K562 (cell line): ENCODE measurements around the gene MYCBP. TPM values are rescaled to one million over a fixed set of nuclear protein-coding genes. Genes with fewer than 3 reads are reported as not detected.

Experiments
- ATAC-seq: fragments of 200-7000 bp; cut with Tn5 transposase; 3 replicates; pipeline ENCODE4 v1.9.1; 2020; ENCODE audit warnings: moderate library complexity
- BruUV-seq: library from RNA; stranded (reverse); fragments of 400-500 nt; replicated peaks from 2 replicates; lab custom pipeline; 2021; lab: Mats Ljungman, UMichigan
- CTCF ChIA-PET: fragments of 300-600 bp; formaldehyde crosslinking; extraction: SDS; loops from one replicate; lab custom pipeline; 2021; ENCODE audit warnings: low intra/inter-chr PET ratio; lab: Yijun Ruan, JAX
- POLR2A ChIA-PET: fragments of 300-600, 350-650 bp; sonication (Branson Sonifier 250); formaldehyde crosslinking; extraction: SDS; loops from one replicate; lab custom pipeline; 2021; ENCODE audit warnings: antibody characterized with exemption, inconsistent platforms; lab: Yijun Ruan, JAX
- DNase-seq, 4 experiments: peaks; one replicate each; pipeline versions ENCODE4 v3.0.0 to v3.0.0-alpha.2; 2011 to 2018; ENCODE audit warnings: low spot score in 3 of 4, mixed read lengths in 3 of 4; ENCODE audit errors: extremely low read depth in 1 of 4
- FAIRE-seq: peaks from 2 replicates; lab custom pipeline; 2011; peaks lifted over from hg19 to GRCh38; lab: Jason Lieb, UNC
- H2AFZ ChIP-seq: 2 replicates; pipeline ENCODE4 v1.6.0; 2011; ENCODE audit warnings: low read depth, low read length, control low read depth, inconsistent platforms
- H3K27ac ChIP-seq: fragments of 200-600 bp; 3 replicates; pipeline ENCODE4 v1.8.0; 2011; ENCODE audit warnings: low read depth, mild to moderate bottlenecking, control low read depth, inconsistent platforms, low read length, moderate library complexity, mixed read lengths; ENCODE audit errors: extremely low read depth
- H3K27me3 ChIP-seq, 2 experiments: fragments of 300-600 bp in 1 of 2; 2 replicates in 1 of 2; 3 replicates in 1 of 2; pipeline versions ENCODE4 v1.6.0 to v1.8.0; 2011; ENCODE audit warnings: inconsistent platforms in 2 of 2, low read length in 2 of 2, mild to moderate bottlenecking in 1 of 2, mixed read lengths in 1 of 2, moderate library complexity in 1 of 2; ENCODE audit not compliant: control insufficient read depth in 2 of 2, insufficient read depth in 2 of 2
- H3K36me3 ChIP-seq: fragments of 300-600 bp; 3 replicates; pipeline ENCODE4 v1.8.0; 2011; ENCODE audit warnings: mild to moderate bottlenecking, low read length, inconsistent platforms; ENCODE audit not compliant: control insufficient read depth, insufficient read depth
- H3K4me1 ChIP-seq, 2 experiments: fragments of 200-600 bp in 1 of 2; replicated peaks in 1 of 2; 2 replicates in 1 of 2; 3 replicates in 1 of 2; pipeline versions ENCODE4 v1.5.1 to v1.8.0; 2011; ENCODE audit warnings: inconsistent platforms in 2 of 2, low read length in 2 of 2, mild to moderate bottlenecking in 1 of 2, mixed read lengths in 1 of 2, moderate library complexity in 1 of 2; ENCODE audit not compliant: control insufficient read depth in 2 of 2, insufficient read depth in 2 of 2
- H3K4me2 ChIP-seq: 2 replicates; pipeline ENCODE4 v1.6.1; 2011; ENCODE audit warnings: low read length, control low read depth, inconsistent platforms, mixed read lengths; ENCODE audit not compliant: insufficient read depth
- H3K4me3 ChIP-seq: fragments of 200-600 bp; sonication (generic), shearing (Covaris generic); 2 replicates; pipeline ENCODE4 v1.5.1; 2016; ENCODE audit warnings: control low read depth, inconsistent platforms
- H3K79me2 ChIP-seq: fragments of 200-600 bp; 3 replicates; pipeline ENCODE4 v1.8.0; 2011; ENCODE audit warnings: low read length, inconsistent platforms; ENCODE audit not compliant: control insufficient read depth, insufficient read depth
- H3K9ac ChIP-seq, 2 experiments: 2 replicates each; pipeline versions ENCODE4 v1.6.0 to v1.6.1; 2011; ENCODE audit warnings: low read depth in 2 of 2, low read length in 2 of 2, control low read depth in 1 of 2, inconsistent platforms in 1 of 2, mild to moderate bottlenecking in 1 of 2, mixed read lengths in 1 of 2; ENCODE audit not compliant: insufficient read depth in 1 of 2
- H3K9me1 ChIP-seq: one replicate; pipeline ENCODE4 v1.6.0; 2011; ENCODE audit warnings: inconsistent platforms, mild to moderate bottlenecking, low read length, moderate library complexity; ENCODE audit not compliant: control insufficient read depth, insufficient read depth
- H3K9me3 ChIP-seq: replicated peaks from 2 replicates; pipeline ENCODE4 v1.5.1; 2011; ENCODE audit warnings: low read depth, low read length, inconsistent platforms; ENCODE audit not compliant: control insufficient read depth, insufficient read depth
- H4K20me1 ChIP-seq: replicated peaks from 2 replicates; pipeline ENCODE4 v1.6.1; 2011; ENCODE audit warnings: low read length, inconsistent platforms, mixed read lengths; ENCODE audit not compliant: control insufficient read depth, insufficient read depth
- ADNP ChIP-seq: fragments of 200-800 bp; sonication (Bioruptor generic); IDR thresholded peaks from 2 replicates; pipeline ENCODE4 v1.6.1; 2016; ENCODE audit warnings: missing genetic modification characterization, missing compliant biosample characterization
- MCM5 ChIP-seq: fragments of 450-650 bp; IDR thresholded peaks from 2 replicates; pipeline ENCODE4 v1.6.1; 2016; ENCODE audit warnings: low read depth
- MITF ChIP-seq: IDR thresholded peaks from 2 replicates; pipeline ENCODE4 v1.6.1; 2014; ENCODE audit warnings: antibody characterized with exemption
- NFATC3 ChIP-seq: fragments of 450-650 bp; IDR thresholded peaks from 2 replicates; pipeline ENCODE4 v1.6.1; 2017; ENCODE audit warnings: mild to moderate bottlenecking
- PHB ChIP-seq: fragments of 250-450 bp; sonication (Bioruptor Pico); IDR thresholded peaks from 2 replicates; pipeline ENCODE4 v1.5.0; 2021
- RBM34 ChIP-seq: fragments of 200-400 bp; formaldehyde crosslinking; IDR thresholded peaks from 2 replicates; pipeline ENCODE4 v1.6.1; 2018; ENCODE audit warnings: low read length, borderline replicate concordance; ENCODE audit not compliant: insufficient read depth
- SNAPC5 ChIP-seq: fragments of 250-450 bp; sonication (Bioruptor Pico); IDR thresholded peaks from 2 replicates; pipeline ENCODE4 v1.8.0; 2021; ENCODE audit warnings: moderate library complexity, mild to moderate bottlenecking, inconsistent platforms
- SRSF7 ChIP-seq: fragments of 200-400 bp; formaldehyde crosslinking; optimal IDR thresholded peaks from 2 replicates; pipeline ENCODE3; 2017; ENCODE audit warnings: mild to moderate bottlenecking, low read depth, low read length
- TARDBP ChIP-seq: fragments of 450-650 bp; IDR thresholded peaks from 2 replicates; pipeline ENCODE4 v1.6.1; 2016
- TEAD4 ChIP-seq, 2 experiments: sonication (generic) in 1 of 2; formaldehyde crosslinking in 1 of 2; IDR thresholded peaks; 2 replicates each; pipeline versions ENCODE4 v1.6.1 to v1.8.0; 2012 to 2022; ENCODE audit warnings: borderline replicate concordance in 1 of 2, inconsistent platforms in 1 of 2, low read length in 1 of 2, mild to moderate bottlenecking in 1 of 2, missing genetic modification reagents in 1 of 2
- U2AF1 ChIP-seq: fragments of 200-400 bp; formaldehyde crosslinking; optimal IDR thresholded peaks from 2 replicates; pipeline ENCODE3; 2017; ENCODE audit warnings: mild to moderate bottlenecking, low read depth, low read length, moderate library complexity
- ZNF77 ChIP-seq: fragments of 250-450 bp; sonication (Bioruptor Pico); IDR thresholded peaks from 2 replicates; pipeline ENCODE4 v1.5.0; 2020
- WGBS: fragments of 100-300 bp; shearing (Covaris generic); methylation state at CpG from one replicate; pipeline ENCODE4 v1.1.6; 2016; ENCODE audit warnings: low coverage, mixed read lengths; ENCODE audit not compliant: insufficient coverage; ENCODE audit errors: missing lambda C conversion rate; 5-methylcytosine and 5-hydroxymethylcytosine counted together
- in situ Hi-C: fragments of 300-500 bp; cut with MboI; formaldehyde crosslinking; loops from 4 replicates; pipeline ENCODE4 v1.15.0; 2018; ENCODE audit warnings: inconsistent platforms, mixed read lengths
- intact Hi-C: fragments of 100-400 bp; cut with micrococcal nuclease; formaldehyde crosslinking; loops from 2 replicates; pipeline ENCODE4 v1.14.2; 2022
- polyA plus RNA-seq, 8 experiments: library from polyadenylated mRNA; depleted of rRNA in 4 of 8; stranded (reverse) in 5 of 8; unstranded in 3 of 8; fragments of >200 nt; fragmentation: Nextera tagmentation in 2 of 8; fragmentation: Illumina TruSeq in 1 of 8; extraction: Ambion mirVana in 2 of 8; extraction: Trizol in 1 of 8; gene quantifications; 2 replicates each; pipeline versions ENCODE4 v1.2.1 to v1.2.3, GENCODE V29; 2011 to 2014; ENCODE audit warnings: inconsistent platforms in 1 of 8, missing spikeins in 1 of 8
- total RNA-seq, 7 experiments: library from RNA; depleted of rRNA in 6 of 7; stranded (reverse); fragments of >200 nt in 6 of 7; fragmentation: Illumina TruSeq in 2 of 7; extraction: Trizol in 2 of 7; gene quantifications; 2 replicates each; pipeline versions ENCODE4 v1.2.1 to v1.2.3, GENCODE V29; 2011 to 2021; ENCODE audit warnings: low replicate concordance in 1 of 7
- TF ChIP-seq, protein P1 (sequence below): fragments of 200-800 bp; sonication (Bioruptor generic); IDR thresholded peaks from 2 replicates; pipeline ENCODE4 v1.6.1; 2016; ENCODE audit warnings: missing genetic modification characterization, missing compliant biosample characterization
- TF ChIP-seq, protein P2 (sequence below): sonication (generic); formaldehyde crosslinking; IDR thresholded peaks from 2 replicates; pipeline ENCODE4 v1.8.1; 2023; ENCODE audit warnings: mild to moderate bottlenecking, missing genetic modification reagents

MYCBP gene
- total and polyA plus RNA-seq, 9 of the 15 experiments (the other 6 are each of a cell fraction or from before 2014, with no cell fraction given): 32.3 to 253 (median 72.9) TPM

DNA sequence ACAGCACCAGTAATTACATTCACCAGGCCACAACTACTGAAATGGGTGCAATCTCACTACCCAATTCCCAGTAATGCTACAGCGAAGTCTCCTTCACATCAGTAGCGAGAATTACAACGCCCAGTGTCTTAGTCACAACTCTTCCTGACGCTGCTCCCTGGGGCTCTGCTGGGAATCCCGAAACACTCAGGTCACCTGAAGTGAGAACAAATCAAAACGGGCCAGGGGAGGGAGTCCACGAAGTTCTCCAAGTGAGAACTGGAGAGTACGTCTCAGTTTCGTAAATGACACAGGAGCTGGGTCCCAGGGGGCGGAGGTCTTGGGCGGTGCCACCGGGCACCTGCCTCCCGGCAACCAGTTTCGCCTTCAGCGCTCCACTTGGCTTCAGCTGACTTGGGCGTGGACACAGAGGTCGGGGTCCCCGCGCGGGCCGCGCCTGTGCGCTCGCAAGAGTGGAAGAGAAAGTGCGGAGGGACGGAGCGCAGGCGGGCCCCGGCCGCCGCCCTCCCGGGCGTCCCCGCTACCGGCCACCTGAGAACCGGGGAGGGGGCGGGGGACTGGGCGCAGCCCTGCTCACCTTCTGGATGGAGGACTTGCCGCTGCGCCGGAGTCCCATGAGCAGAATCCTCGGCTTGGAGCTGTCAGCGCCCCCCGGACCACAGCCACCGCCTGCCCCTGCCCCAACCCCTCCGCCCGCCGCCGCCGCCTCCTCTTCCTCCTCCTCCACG is 14.2 kb downstream of the MYCBP start:
- no peaks in the 10 kb centered on the region for H3K27me3 ChIP-seq
- CTCF ChIA-PET: no interaction called here
- under 1% methylated on average over 27 of the region's 51 CpGs for whole genome bisulfite sequencing
- DNase-seq: peak; percentile 54 to 58 (median 57)
- in situ Hi-C loops: no loop called here
- H3K27ac ChIP-seq: peak overlapping the region; percentile 12; the same call in 1 of the 3 replicates
- peak overlapping the region; percentile 80 for H3K4me2 ChIP-seq
- intact Hi-C loops: loop anchor here (1.0 to 5.0 kb wide), 2 partner anchors 105 to 228 kb away; no protein-coding TSS in a partner anchor
- H4K20me1 ChIP-seq: no peaks in the 10 kb centered on the region; the same call in 1 of the 2 replicates
- peaks cover 46% of the 10 kb centered on the region for H3K36me3 ChIP-seq
- FAIRE-seq: peak; percentile 60
- peak overlapping the region; percentile 57 to 94 for H3K9ac ChIP-seq
- no peaks in the 10 kb centered on the region for H3K9me3 ChIP-seq
- no TSS peak for BruUV-seq
- peak; percentile 54 for ATAC-seq
- peaks cover 15 to 22% of the 10 kb centered on the region in 2 experiments; a peak in 4 of 5 replicates for H3K4me1 ChIP-seq
- H2AFZ ChIP-seq: peak overlapping the region; percentile 50; the same call in 1 of the 2 replicates
- H3K4me3 ChIP-seq: peak overlapping the region; percentile 66
- POLR2A ChIA-PET: interaction anchor here (0.6 to 4.4 kb wide), 2 partner anchors 12 to 14 kb away, joined by 5 to 22 read pairs; partner anchors contain the start of gene MYCBP
- H3K9me1 ChIP-seq: no peaks in the 10 kb centered on the region
- peaks cover 28% of the 10 kb centered on the region for H3K79me2 ChIP-seq
- TF ChIP-seq, protein P1, sequence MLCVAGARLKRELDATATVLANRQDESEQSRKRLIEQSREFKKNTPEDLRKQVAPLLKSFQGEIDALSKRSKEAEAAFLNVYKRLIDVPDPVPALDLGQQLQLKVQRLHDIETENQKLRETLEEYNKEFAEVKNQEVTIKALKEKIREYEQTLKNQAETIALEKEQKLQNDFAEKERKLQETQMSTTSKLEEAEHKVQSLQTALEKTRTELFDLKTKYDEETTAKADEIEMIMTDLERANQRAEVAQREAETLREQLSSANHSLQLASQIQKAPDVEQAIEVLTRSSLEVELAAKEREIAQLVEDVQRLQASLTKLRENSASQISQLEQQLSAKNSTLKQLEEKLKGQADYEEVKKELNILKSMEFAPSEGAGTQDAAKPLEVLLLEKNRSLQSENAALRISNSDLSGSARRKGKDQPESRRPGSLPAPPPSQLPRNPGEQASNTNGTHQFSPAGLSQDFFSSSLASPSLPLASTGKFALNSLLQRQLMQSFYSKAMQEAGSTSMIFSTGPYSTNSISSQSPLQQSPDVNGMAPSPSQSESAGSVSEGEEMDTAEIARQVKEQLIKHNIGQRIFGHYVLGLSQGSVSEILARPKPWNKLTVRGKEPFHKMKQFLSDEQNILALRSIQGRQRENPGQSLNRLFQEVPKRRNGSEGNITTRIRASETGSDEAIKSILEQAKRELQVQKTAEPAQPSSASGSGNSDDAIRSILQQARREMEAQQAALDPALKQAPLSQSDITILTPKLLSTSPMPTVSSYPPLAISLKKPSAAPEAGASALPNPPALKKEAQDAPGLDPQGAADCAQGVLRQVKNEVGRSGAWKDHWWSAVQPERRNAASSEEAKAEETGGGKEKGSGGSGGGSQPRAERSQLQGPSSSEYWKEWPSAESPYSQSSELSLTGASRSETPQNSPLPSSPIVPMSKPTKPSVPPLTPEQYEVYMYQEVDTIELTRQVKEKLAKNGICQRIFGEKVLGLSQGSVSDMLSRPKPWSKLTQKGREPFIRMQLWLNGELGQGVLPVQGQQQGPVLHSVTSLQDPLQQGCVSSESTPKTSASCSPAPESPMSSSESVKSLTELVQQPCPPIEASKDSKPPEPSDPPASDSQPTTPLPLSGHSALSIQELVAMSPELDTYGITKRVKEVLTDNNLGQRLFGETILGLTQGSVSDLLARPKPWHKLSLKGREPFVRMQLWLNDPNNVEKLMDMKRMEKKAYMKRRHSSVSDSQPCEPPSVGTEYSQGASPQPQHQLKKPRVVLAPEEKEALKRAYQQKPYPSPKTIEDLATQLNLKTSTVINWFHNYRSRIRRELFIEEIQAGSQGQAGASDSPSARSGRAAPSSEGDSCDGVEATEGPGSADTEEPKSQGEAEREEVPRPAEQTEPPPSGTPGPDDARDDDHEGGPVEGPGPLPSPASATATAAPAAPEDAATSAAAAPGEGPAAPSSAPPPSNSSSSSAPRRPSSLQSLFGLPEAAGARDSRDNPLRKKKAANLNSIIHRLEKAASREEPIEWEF (CRISPR knock-in tag): no peak
- 0 out of 2 replicates have a peak, but pooled peaks have one; percentile 67 for TF ChIP-seq PHB (CRISPR knock-in tag)
- TF ChIP-seq, protein P2, sequence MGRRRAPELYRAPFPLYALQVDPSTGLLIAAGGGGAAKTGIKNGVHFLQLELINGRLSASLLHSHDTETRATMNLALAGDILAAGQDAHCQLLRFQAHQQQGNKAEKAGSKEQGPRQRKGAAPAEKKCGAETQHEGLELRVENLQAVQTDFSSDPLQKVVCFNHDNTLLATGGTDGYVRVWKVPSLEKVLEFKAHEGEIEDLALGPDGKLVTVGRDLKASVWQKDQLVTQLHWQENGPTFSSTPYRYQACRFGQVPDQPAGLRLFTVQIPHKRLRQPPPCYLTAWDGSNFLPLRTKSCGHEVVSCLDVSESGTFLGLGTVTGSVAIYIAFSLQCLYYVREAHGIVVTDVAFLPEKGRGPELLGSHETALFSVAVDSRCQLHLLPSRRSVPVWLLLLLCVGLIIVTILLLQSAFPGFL (CRISPR knock-in tag): no peak
- TF ChIP-seq RBM34: no peak
- TF ChIP-seq TARDBP: no peak
- TF ChIP-seq NFATC3: no peak
- TF ChIP-seq MITF: no peak
- no peak for TF ChIP-seq MCM5
- TF ChIP-seq SRSF7: no peak
- TF ChIP-seq ADNP (tag): no peak
- no peak for TF ChIP-seq TEAD4 (IDR thresholded peaks at IDR 0.05; ENCODE audit: low read length)
- no peak for TF ChIP-seq TEAD4 (CRISPR knock-in tag; IDR thresholded peaks at IDR 0.05; ENCODE audit: borderline replicate concordance)
- no peak for TF ChIP-seq U2AF1
- TF ChIP-seq SNAPC5 (CRISPR knock-in tag): no peak
- no peak for TF ChIP-seq ZNF77 (CRISPR knock-in tag)
